Breast epithelium (tissue), 3 donors: ENCODE data around the gene LBX1.

Source experiments
- POLR2AphosphoS5 ChIP-seq, 3 donors: sonication (generic); formaldehyde crosslinking; IDR thresholded peaks; one replicate each; pipeline ENCODE4 v1.6.1; 2017; ENCODE audit warnings: antibody characterized with exemption in 3 of 3
- TF ChIP-seq, protein P1 (sequence below), 3 donors: fragments of 450-650 bp; IDR thresholded peaks; one replicate each; pipeline ENCODE4 v1.5.1; 2016 to 2017; ENCODE audit warnings: antibody characterized with exemption in 3 of 3, mild to moderate bottlenecking in 3 of 3, moderate library complexity in 3 of 3

DNA sequence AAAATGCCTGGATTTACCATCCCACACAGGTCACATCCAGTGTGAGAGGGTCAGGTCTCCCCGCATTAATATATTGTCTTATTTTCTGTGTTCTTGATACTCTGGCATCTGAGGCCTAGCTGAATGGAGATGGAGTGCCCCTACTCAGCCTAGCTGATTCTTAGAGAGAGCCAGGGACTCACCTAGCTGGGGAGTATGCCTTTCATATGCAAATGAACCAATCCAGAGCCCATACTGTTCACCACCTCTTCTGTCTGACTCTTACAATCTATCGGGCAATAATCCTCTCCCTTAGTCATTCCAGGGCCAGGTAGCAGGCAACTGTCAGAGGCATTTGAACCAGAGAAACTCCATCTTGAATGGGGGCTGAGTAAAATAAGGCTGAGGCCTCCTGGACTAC is 46.3 kb downstream of the LBX1 start:
- TF ChIP-seq, protein P1, sequence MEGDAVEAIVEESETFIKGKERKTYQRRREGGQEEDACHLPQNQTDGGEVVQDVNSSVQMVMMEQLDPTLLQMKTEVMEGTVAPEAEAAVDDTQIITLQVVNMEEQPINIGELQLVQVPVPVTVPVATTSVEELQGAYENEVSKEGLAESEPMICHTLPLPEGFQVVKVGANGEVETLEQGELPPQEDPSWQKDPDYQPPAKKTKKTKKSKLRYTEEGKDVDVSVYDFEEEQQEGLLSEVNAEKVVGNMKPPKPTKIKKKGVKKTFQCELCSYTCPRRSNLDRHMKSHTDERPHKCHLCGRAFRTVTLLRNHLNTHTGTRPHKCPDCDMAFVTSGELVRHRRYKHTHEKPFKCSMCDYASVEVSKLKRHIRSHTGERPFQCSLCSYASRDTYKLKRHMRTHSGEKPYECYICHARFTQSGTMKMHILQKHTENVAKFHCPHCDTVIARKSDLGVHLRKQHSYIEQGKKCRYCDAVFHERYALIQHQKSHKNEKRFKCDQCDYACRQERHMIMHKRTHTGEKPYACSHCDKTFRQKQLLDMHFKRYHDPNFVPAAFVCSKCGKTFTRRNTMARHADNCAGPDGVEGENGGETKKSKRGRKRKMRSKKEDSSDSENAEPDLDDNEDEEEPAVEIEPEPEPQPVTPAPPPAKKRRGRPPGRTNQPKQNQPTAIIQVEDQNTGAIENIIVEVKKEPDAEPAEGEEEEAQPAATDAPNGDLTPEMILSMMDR (IDR thresholded peaks at IDR 0.05): no peak
- no peak for TF ChIP-seq POLR2AphosphoS5 (IDR thresholded peaks at IDR 0.05)
